SK-N-MC (cell line): ENCODE measurements around the gene DUSP16.

Source experiments
- EZH2 ChIP-seq: fragments of 200-600 bp; sonication (generic); IDR thresholded peaks from one replicate; pipeline ENCODE4 v1.6.1; 2017; ENCODE audit warnings: antibody characterized with exemption
- FOXP2 ChIP-seq: optimal IDR thresholded peaks from 2 replicates; pipeline ENCODE3; 2011; ENCODE audit warnings: mild to moderate bottlenecking, moderate library complexity; ENCODE audit not compliant: insufficient read depth; ENCODE audit errors: extremely low read length, control extremely low read depth
- POLR2AphosphoS5 ChIP-seq: IDR thresholded peaks from 2 replicates; pipeline ENCODE4 v1.6.1; 2012; ENCODE audit warnings: mild to moderate bottlenecking, low read depth, low read length, borderline replicate concordance

- TF ChIP-seq EZH2 (no peak), POLR2AphosphoS5 (no peak), FOXP2 (no peak)
Measured at GRCh38 chr12:12499909-12500604, 62.6 kb downstream of the DUSP16 start.
